Pancreas (tissue), 10 donors: ENCODE results near the gene CEACAM1. TPM values are rescaled to one million over a fixed set of nuclear protein-coding genes. Genes with fewer than 3 reads are reported as not detected.
A peak's percentile ranks its signal among the peaks of the same experiment; 100 is the strongest.
"Not testable (repeated sequence)": the region's sequence is repeated elsewhere in the genome, so short reads cannot be mapped to it uniquely, and the experiment has no call there.

Experiments
- ATAC-seq, 4 donors: fragments of 200-7000 bp; cut with Tn5 transposase; one replicate each; pipeline versions ENCODE4 v1.8.0 to v1.9.1; 2020; ENCODE audit warnings: mild to moderate bottlenecking in 4 of 4, moderate library complexity in 4 of 4
- DNase-seq, 6 donors: peaks; one replicate each; pipeline ENCODE4 v3.0.0-alpha.2; 2020
- FAIRE-seq: peaks from 2 replicates; lab custom pipeline; 2012; peaks lifted over from hg19 to GRCh38; lab: Jason Lieb, UNC
- H3K27ac ChIP-seq, 4 donors: fragments of 200-600 bp; sonication (generic); 1 replicate in 3 of 4; 2 replicates in 1 of 4; pipeline versions ENCODE4 v1.5.0 to v1.8.0; 2020
- H3K27me3 ChIP-seq, 4 donors: fragments of 200-600 bp; one replicate each; pipeline ENCODE4 v1.8.0; 2021
- H3K36me3 ChIP-seq, 3 donors: fragments of 200-600 bp; sonication (generic) in 1 of 3; one replicate each; pipeline versions ENCODE4 v1.5.0 to v1.8.0; 2020 to 2021
- H3K4me1 ChIP-seq, 3 donors: fragments of 200-600 bp; one replicate each; pipeline ENCODE4 v1.8.0; 2021
- H3K4me3 ChIP-seq, 4 donors: fragments of 200-600 bp; sonication (generic) in 2 of 4; one replicate each; pipeline versions ENCODE4 v1.5.0 to v1.8.0; 2020 to 2021
- H3K9me3 ChIP-seq, 4 donors: fragments of 200-600 bp; one replicate each; pipeline ENCODE4 v1.8.0; 2021
- WGBS, 2 donors: extraction: QIAGEN DNeasy Blood & Tissue Kit; methylation state at CpG; one replicate each; pipeline ENCODE4 v1.1.7; 2013; 5-methylcytosine and 5-hydroxymethylcytosine counted together
- intact Hi-C, 3 donors: fragments of 100-400 bp; cut with DNase I; formaldehyde crosslinking; loops; one replicate each; pipeline versions ENCODE4 v1.11.1 to v1.14.2; 2022
- polyA plus RNA-seq, 2 donors: library from polyadenylated mRNA; stranded (reverse); fragments of 200-250 nt; gene quantifications; one replicate each; pipeline ENCODE4 v1.2.3, GENCODE V29; 2013
- total RNA-seq, 6 donors: library from RNA; stranded (reverse); fragmentation: NEBNext Ultra II Directional in 4 of 6; extraction: Animal tissue kit (Norgen Biotek cat#: 25700) in 4 of 6; gene quantifications; one replicate each; pipeline versions ENCODE4 v1.2.1 to v1.2.4, GENCODE V29; 2021 to 2023
- TF ChIP-seq, protein P1 (sequence below), 4 donors: fragments of 200-600 bp; sonication (generic) in 3 of 4; IDR thresholded peaks; one replicate each; pipeline versions ENCODE4 v1.5.0 to v1.8.0; 2021; ENCODE audit warnings: antibody characterized with exemption in 4 of 4
- donor health status: healthy with polysubstance abuse.
- donor health status: DM: no; HTN: no; CAD: no; lungs with moderate emphysema.
- donor health status: DM: no; HTN: no; CAD: no.
- donor health status: control.
- donor health status: control.
- donor health status: Bipolar disorder and iron deficiency.
- donor health status: DM: yes; HTN: yes; CAD: no.
- donor health status: DM: no; HTN: no; CAD: no.
- donor health status: DM: no; HTN: no; CAD: no.
- donor health status: DM: yes; HTN: yes; CAD: no.

CEACAM1 gene
- total and polyA plus RNA-seq, 8 donors = 1.3 to 7.2 (median 1.9) TPM

DNA sequence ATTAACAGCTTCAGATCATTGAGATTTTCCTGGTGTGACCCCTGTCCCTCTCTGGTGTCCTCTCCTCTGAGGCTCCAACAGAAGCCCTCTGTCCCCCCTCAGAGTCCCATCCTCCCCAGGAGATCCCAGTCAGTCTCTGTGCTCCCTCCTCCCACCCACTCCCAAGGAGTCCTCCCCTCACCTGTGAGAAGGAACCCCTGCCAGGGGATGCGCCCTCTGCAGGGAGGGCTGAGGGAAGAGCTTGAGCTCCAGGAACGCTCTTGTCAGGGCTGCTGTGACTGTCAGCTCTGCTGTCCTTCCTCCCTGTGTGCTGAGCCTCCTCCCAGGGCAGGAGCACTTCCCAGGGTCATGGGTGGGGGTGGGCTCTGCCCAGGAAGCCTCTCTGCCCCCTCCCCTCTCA, 33.2 kb upstream of the CEACAM1 start:
- FAIRE-seq = no peak
- Histone ChIP-seq H3K4me3 (no peak overlapping the region), H3K36me3 (no peaks in the 10 kb centered on the region), H3K27me3 (no peaks in the 10 kb centered on the region), H3K9me3 (no peaks in the 10 kb centered on the region), H3K27ac (no peak overlapping the region), H3K4me1 (no peaks in the 10 kb centered on the region)
- TF ChIP-seq, protein P1, sequence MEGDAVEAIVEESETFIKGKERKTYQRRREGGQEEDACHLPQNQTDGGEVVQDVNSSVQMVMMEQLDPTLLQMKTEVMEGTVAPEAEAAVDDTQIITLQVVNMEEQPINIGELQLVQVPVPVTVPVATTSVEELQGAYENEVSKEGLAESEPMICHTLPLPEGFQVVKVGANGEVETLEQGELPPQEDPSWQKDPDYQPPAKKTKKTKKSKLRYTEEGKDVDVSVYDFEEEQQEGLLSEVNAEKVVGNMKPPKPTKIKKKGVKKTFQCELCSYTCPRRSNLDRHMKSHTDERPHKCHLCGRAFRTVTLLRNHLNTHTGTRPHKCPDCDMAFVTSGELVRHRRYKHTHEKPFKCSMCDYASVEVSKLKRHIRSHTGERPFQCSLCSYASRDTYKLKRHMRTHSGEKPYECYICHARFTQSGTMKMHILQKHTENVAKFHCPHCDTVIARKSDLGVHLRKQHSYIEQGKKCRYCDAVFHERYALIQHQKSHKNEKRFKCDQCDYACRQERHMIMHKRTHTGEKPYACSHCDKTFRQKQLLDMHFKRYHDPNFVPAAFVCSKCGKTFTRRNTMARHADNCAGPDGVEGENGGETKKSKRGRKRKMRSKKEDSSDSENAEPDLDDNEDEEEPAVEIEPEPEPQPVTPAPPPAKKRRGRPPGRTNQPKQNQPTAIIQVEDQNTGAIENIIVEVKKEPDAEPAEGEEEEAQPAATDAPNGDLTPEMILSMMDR (IDR thresholded peaks at IDR 0.05) = no peak
- no peak for DNase-seq
- intact Hi-C loops = no loop called here
- WGBS, 2 donors = 42 to 55% methylated on average over 2 of the region's 2 CpGs
- ATAC-seq = no peak

DNA sequence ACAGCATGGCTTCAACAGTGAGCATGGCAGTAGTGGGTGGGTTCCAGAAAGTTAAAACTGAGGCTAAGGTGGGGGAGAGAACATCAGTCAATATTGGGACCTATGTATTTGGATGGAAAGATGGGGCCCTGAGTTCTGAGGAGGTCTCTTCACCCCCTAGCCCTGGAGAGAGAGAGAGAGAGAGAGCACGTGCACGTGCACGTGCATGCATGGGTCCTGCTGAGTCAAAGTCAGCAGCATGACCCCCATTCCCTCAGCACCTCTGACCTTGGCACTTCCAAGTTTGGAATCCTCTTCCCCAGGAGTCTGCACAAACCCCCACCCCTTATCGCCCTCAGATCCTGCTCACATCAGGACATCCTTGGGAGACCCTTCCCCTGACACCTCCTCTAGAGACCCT, 32.5 kb upstream of the CEACAM1 start:
- H3K27me3 ChIP-seq = no peaks in the 10 kb centered on the region
- H3K36me3 ChIP-seq = no peaks in the 10 kb centered on the region
- H3K27ac ChIP-seq = no peak overlapping the region
- no peaks in the 10 kb centered on the region for H3K4me1 ChIP-seq
- 43 to 48% methylated on average over 4 of the region's 4 CpGs for WGBS, 2 donors
- H3K9me3 ChIP-seq = no peaks in the 10 kb centered on the region
- TF ChIP-seq, protein P1 (IDR thresholded peaks at IDR 0.05) = no peak
- FAIRE-seq = no peak
- no peak overlapping the region for H3K4me3 ChIP-seq
- intact Hi-C loops = no loop called here
- ATAC-seq = no peak
- no peak for DNase-seq

DNA sequence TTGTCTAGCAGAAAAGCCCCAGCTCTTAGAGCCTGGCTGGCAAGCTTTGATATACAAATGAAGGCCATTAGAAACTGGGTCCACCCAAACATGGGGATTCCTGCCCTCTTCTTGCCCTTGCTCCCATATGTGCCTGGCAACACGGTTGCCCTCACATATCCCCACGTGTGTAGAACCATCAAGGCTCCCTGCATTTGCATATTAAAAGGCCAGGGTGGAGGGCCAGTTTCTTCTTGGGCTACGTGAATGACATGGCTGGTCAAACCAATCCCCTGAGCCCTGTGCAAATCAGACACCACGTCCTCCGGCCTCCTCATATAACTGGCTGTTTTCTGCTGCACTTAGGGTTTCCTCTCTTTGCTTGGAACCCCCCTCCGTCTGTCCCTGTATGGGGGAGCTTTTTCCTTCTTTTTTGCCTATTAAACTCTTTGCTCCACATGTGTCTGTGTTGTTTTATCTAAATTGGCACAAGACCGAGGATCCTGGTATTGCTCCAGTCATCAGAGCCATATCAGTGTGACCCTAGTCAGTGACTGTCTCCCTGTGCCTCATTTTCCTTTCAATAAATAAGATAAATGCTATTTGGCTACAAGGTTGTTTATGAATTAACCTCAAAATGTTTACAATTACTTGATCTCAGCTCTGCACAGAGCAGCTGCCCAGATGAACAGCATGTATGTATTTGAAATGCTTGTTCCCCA, 30.3 kb upstream of the CEACAM1 start:
- Histone ChIP-seq H3K4me1 (no peaks in the 10 kb centered on the region), H3K36me3 (no peaks in the 10 kb centered on the region), H3K27me3 (no peaks in the 10 kb centered on the region), H3K27ac (no peak overlapping the region), H3K4me3 (no peak overlapping the region), H3K9me3 (no peaks in the 10 kb centered on the region)
- intact Hi-C loops = no loop called here
- FAIRE-seq (no peak), ATAC-seq (no peak), DNase-seq (no peak)
- 44 to 51% methylated on average over 7 of the region's 7 CpGs for WGBS, 2 donors
- TF ChIP-seq, protein P1 (IDR thresholded peaks at IDR 0.05) = no peak

DNA sequence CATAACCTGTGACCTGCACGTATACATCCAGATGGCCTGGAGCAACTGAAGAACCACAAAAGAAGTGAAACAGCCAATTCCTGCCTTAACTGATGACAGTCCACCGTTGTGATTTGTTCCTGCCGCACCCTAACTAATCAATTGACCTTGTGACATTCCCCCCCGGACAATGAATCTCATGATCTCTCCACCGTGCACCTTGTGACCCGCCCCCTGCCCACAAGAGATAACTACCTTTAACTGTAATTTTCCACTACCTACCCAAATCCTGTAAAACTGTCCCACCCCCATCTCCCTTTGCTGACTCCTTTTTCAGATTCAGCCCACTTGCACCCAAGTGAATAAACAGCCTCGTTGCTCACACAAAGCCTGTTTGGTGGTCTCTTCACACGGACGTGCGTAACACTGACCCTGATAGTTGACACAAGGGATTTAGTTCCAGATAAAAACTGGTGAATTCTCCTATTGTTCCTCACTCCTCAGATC, 29.1 kb upstream of the CEACAM1 start:
- FAIRE-seq, H3K4me1 ChIP-seq, ATAC-seq, H3K9me3 ChIP-seq, intact Hi-C loops, DNase-seq, H3K27me3 ChIP-seq, H3K36me3 ChIP-seq, H3K4me3 ChIP-seq, H3K27ac ChIP-seq: not testable (repeated sequence)
- 35 to 45% methylated on average over 10 of the region's 10 CpGs for WGBS, 2 donors

DNA sequence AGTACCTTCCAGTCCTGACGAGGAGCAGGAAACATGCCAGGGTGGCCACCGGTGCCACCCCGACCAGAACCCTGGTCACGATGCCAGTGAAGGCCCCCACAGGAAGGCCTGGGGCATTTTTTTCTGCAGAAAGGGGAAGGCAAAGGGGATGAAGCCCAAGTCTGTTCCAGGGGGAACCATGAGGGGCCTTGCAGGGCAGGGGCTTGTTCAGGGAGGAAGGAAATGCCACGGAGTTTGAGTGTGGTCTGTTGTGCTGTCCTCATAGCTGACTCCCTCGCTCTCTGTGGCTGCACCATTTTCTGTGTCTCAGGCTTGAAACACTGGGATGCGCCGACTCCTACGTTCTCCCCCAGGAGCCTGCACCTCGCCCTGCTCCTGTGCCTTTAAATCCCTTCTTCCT, 27.5 kb upstream of the CEACAM1 start:
- H3K27me3 ChIP-seq = no peaks in the 10 kb centered on the region
- no peak overlapping the region for H3K27ac ChIP-seq
- FAIRE-seq = no peak

More for the DNA sequence above, 27.5 kb upstream of the CEACAM1 start:
- Histone ChIP-seq H3K4me3 (no peak overlapping the region), H3K4me1 (no peaks in the 10 kb centered on the region), H3K36me3 (no peaks in the 10 kb centered on the region), H3K9me3 (no peaks in the 10 kb centered on the region)
- DNase-seq (no peak), ATAC-seq (peak in 1 of 4 donors; percentile 32)
- TF ChIP-seq, protein P1 (IDR thresholded peaks at IDR 0.05) = no peak
- intact Hi-C loops = no loop called here
- 64 to 71% methylated on average over 10 of the region's 10 CpGs for WGBS, 2 donors
